ENCODE data around the gene SPOP.

DNA sequence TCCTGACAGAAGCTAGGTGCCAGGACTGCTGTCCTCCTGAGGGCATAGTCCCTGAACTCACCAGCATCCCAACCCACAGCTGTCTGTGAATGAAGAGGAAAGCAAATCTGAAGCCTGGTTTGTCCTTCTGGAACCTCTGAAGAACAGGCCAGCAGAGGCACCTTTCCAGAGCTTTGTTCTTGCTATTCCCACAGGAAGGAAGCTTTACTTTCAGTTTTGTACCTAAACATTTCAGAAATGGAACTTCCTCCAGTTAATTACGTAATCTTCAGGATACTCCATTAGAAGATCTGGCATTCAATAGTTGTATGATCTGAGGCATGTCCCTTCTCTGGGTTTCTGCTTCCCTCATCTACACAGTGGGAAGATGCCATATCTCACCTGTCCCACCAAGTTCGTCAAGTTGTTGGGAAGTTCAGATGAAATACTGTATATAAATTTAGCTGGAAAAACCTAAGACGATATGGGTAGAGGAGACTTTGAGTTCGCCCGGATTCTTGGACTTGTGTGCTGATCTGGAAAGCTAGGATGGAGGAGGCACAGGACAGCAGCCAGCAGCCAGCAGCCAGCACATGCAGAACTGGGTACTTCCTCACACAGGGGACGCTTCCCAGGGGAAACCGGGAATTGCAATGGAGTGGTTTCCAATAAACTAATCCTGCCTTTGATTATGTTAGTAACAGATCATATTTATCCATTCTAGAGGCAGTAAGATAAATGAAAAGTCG, 79.8 kb downstream of the SPOP start:
- TF ChIP-seq, protein P1, sequence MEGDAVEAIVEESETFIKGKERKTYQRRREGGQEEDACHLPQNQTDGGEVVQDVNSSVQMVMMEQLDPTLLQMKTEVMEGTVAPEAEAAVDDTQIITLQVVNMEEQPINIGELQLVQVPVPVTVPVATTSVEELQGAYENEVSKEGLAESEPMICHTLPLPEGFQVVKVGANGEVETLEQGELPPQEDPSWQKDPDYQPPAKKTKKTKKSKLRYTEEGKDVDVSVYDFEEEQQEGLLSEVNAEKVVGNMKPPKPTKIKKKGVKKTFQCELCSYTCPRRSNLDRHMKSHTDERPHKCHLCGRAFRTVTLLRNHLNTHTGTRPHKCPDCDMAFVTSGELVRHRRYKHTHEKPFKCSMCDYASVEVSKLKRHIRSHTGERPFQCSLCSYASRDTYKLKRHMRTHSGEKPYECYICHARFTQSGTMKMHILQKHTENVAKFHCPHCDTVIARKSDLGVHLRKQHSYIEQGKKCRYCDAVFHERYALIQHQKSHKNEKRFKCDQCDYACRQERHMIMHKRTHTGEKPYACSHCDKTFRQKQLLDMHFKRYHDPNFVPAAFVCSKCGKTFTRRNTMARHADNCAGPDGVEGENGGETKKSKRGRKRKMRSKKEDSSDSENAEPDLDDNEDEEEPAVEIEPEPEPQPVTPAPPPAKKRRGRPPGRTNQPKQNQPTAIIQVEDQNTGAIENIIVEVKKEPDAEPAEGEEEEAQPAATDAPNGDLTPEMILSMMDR (conservative IDR thresholded peaks at IDR 0.05; ENCODE audit: low read depth, low read length): no peak
- TF ChIP-seq RFX5 (IDR thresholded peaks at IDR 0.05; ENCODE audit: low read depth, low read length) (no peak), POLR2A (IDR thresholded peaks at IDR 0.05; ENCODE audit: low read depth, low read length) (no peak), MAFK (IDR thresholded peaks at IDR 0.05; ENCODE audit: low read depth, low read length) (no peak), RAD21 (IDR thresholded peaks at IDR 0.05; ENCODE audit: low read length) (no peak), MAZ (IDR thresholded peaks at IDR 0.05; ENCODE audit: borderline replicate concordance, low read depth, low read length) (no peak), CHD1 (IDR thresholded peaks at IDR 0.05; ENCODE audit: low read depth, low read length) (no peak)
- TF ChIP-seq, protein P2, sequence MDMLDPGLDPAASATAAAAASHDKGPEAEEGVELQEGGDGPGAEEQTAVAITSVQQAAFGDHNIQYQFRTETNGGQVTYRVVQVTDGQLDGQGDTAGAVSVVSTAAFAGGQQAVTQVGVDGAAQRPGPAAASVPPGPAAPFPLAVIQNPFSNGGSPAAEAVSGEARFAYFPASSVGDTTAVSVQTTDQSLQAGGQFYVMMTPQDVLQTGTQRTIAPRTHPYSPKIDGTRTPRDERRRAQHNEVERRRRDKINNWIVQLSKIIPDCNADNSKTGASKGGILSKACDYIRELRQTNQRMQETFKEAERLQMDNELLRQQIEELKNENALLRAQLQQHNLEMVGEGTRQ (IDR thresholded peaks at IDR 0.05; ENCODE audit: low read depth, low read length): no peak
